Measurements from ENCODE around the gene WDR88.

GRCh38 chr19:33093420-33094210 lies 38.3 kb upstream of the WDR88 start:
- TF ChIP-seq POLR2A (IDR thresholded peaks at IDR 0.05) = no peak
- TF ChIP-seq CTCF (IDR thresholded peaks at IDR 0.05) = no peak
- TF ChIP-seq POLR2AphosphoS5 (IDR thresholded peaks at IDR 0.05) = no peak
- no peak for TF ChIP-seq EP300 (IDR thresholded peaks at IDR 0.05)

Data from suprapubic skin (tissue), 4 donors.